NOMO-1 treated with dmso at 0.1 percent for 144 hours (cell line): ENCODE results near the gene PTBP3.
"Not testable (repeated sequence)": the region's sequence is repeated elsewhere in the genome, so short reads cannot be mapped to it uniquely, and the experiment has no call there.

Experiments
- DNase-seq: peaks from one replicate; lab custom pipeline; 2025; ENCODE audit not compliant: unreplicated experiment; lab: John Stamatoyannopoulos, UW

PTBP3 gene

DNA sequence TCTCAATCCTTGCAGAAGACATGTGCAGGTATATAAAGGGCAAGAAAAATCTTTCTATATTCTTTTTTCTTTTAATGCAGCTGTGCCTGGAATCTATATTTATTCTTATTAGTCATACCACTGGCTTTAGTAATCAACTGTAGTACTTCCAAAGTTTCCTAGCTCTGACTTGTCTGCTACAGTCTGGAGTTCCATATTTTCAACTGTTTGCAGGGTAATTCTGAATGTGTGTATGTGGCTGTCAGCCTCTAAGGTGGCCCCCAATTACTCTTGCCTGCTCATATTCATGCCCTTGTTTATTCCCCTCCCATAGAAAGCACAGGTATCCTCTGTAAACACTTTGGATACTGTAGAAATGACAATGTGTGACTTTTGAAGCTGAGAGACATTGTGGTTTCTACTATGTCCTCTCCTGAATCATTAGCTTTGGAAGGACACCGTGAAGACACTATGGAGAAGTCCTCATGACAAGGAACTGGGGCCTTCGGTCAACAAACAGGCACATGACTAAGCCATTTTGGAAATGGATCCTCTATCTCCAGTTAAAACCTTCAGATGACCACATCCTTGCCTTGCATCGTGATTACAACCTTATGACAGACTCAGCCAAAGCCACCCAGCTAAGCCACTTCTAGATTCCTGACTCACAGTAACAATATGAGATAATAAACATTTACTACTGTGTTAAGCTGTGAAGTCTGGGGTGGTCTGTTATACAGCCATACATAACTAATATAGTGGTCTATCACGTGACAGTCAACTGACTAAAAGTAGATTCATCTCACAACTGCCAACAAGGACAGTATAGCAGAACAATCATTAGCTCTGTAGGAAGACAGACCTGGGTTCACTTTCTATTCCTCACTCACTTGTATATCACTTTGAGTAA lies 108.8 kb downstream of the PTBP3 start:
- no peak for DNase-seq

DNA sequence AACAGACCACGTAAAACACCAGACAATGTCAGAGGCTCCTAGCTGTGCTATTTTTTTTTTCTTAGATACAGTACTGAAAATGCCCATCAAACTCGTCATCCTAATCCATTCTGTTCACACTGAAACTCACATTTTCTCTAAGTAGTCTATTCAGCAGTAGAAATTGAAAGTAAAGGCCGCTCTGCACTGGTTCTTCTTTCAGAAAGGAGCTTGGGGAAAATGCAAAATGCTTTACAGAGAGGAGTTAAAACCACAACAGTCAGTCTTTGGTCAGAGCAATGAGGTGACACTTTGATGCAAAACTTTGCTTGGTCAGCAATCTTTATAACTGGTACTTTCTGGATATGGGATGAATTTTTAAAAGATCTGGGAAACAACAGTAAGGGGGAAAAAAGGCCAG lies 114.5 kb downstream of the PTBP3 start:
- DNase-seq, result no peak

DNA sequence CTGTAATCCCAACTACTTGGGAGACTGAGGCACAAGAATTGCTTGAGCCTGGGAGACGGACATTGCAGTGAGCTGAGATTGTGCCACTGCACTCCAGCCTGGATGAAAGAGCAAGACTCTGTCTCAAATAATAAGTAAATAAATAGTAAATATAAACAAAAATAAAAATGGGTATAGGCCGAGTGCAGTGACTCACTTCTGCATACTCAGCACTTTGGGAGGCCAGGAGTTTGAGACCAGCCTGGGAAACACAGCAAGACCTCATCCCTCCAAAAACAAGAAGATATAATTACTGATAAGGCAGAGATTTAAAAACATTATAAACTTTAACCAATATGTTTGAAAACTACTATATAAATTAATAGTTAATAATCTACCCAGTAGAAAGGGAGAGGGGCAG lies 120.5 kb downstream of the PTBP3 start:
- DNase-seq, result no peak

DNA sequence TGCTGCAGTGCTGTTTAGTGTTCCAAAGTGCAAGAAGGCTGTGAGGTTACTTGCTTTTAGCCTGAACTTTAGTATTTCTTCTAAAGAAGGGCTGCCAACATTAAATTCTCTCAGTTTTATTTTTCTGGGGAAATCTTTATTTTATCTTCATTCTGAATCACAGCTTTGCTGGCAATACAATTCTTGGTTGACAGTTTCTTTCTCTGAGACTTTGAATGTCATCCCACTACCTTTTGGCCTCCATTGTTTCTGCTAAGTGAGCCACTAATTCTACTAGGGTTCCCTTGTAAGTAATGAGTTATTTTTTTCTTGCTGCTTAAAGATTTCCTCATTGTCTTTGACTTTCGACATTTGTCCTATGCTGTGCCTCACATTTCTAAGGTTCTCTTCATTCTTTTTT lies 126.0 kb downstream of the PTBP3 start:
- DNase-seq, result no peak

DNA sequence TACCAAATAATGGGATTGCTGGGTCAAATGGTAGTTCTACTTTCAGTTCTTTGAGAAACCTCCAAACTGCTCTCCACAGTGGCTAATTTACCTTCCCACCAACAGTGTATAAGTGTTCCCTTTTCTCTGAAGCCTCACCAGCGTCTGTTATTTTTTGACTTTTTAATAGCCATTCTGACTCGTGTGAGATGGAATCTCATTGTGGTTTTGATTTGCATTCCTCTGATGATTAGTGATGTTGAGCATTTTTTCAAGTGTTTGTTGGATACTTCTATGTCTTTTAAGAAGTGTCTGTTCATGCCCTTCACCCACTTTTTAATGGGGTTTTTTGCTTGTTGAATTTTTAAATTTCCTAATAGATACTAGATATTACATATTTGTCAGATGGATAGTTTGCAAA lies 129.9 kb downstream of the PTBP3 start:
- no peak for DNase-seq

DNA sequence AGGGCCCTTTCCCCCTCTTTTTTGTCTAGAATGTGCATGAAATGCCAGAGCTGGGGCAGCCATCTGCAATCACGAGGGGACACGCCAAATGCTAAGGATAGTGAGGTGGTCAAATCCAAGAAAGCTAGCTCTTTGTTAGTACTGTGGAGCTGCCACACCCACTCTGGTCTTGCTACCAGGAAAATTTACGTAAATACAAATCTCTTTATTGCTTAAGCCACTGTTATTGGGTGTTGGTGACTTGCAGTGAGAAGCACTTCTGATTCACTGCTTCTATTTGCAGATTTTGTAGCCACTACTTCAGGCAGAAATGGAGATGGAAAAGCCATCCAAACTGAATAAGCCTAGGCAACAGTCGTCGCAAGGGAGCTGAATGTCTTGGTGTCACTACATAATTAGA lies 132.7 kb downstream of the PTBP3 start:
- DNase-seq, result no peak

DNA sequence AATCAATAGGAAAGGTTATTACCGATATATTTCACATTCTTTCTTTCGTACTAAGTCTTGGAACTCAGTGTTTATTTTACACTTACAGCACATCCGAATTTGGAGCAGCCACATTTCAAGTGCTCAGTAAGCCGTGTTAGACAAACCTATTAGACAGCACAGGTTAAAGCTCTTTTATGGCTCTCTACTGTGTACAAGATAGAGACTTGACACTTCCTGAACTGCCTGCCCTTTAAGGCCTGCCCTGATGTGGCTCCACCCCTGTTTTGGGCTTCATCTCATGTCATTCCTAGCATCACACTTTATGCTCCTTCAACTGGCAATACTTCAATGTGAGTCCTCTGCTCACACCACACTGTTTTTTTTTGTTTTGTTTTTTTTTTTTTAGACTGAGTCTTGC lies 134.8 kb downstream of the PTBP3 start:
- DNase-seq, result no peak

DNA sequence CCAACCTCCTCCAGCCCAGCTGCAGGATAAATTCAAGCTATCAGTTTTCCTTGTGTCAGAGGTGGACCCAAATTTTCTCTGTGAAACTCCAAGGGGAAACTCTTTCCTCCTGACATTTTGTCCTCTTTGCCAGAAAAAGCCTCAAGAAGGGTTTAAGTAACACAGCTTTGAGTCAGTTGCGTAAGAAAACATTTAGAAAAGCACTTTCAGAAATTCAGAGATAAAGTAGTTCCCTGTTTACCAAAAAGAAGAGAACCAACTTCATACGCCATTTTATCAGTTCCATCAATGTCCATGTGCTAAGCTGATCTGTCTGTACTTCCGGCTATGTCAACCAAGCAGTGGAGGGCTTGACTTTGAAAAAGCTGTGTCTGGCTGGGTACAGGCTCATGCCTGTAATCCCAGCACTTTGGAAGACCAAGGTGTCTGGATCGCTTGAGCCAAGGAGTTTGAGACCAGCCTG lies 138.4 kb downstream of the PTBP3 start:
- DNase-seq, result no peak

DNA sequence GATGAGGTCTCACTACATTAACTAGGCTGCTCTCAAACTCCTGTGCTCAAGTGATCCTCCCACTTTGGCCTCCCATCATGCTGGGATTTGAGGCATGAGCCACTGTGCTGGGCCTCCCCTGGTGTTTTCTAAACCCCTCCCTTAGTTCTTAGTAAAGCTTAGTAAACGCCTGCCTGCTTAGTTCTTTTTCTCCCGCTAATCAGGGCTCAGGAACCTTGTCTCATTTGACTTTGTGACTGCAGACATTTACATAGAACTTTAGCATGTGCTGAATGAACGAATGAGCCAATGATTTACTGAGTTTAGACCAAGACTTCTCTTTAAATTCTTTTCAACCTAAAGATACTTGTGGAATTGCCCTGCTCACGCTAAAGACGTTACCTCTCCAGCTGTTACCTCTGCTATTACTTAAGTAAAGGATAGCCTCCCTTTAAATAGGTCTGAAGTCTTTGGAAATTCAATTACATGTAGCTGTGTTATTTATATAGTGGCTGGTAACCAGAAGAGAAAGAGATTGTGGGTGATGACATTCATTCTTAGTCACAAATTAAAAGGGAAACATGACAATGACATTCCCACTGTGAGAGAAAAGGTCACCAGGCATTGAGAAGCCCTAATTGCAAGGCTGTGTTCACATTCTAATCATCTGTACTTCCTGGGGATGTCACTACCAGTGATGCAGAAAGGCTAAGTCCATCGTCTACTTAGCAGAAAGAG lies 139.7 kb downstream of the PTBP3 start:
- no peak for DNase-seq

DNA sequence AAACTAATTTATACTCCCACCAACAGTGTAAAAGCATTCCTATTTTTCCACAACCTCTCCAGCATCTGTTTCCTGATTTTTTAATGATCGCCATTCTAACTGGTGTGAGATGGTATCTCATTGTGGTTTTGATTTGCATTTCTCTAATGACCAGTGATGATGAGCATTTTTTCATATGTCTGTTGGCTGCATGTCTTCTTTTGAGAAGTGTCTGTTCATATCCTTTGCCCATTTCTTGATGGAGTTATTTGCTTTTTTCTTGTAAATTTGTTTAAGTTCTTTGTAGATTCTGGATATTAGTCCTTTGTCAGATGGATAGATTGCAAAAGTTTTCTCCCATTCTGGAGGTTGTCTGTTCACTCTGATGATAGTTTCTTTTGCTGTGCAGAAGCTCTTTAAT lies 143.1 kb downstream of the PTBP3 start:
- not testable (repeated sequence) for DNase-seq

DNA sequence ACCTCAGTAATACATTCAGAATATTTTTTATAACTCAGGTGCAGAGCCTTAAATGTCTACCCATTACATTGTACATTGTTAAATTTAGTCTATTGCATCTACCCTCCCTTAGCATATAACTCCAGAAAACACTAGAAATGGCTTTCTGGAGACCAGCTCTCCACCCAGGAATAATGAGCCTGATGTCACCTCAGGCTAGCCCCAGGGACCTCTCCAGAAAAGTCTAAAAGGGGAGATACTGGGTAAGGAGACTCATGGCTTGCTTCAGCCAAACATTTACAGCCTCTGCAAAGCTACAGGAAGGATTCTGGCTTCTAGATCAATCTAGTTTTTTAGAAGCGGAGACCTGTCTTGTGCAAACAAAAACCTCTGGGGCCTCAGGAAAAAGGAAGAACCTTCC lies 144.5 kb downstream of the PTBP3 start:
- no peak for DNase-seq

DNA sequence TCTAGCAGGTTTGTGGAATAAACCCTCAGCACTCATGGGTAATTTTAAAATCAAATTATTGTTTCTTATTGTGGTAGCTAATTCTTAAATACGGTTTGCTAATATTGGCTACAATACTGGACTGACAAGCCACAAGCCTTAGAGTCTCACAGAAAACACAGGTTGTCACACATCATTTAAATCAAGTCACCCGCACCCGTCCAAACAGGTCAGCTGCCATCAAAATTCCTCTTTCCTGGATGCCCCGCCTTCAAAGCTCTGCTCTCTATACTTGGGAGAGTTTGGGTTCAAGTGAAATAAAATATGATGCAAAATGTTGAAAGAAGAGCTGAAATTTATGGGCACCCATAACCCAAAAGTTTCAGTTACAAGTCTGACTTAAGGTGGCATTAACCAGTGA lies 146.0 kb downstream of the PTBP3 start:
- DNase-seq, result no peak

DNA sequence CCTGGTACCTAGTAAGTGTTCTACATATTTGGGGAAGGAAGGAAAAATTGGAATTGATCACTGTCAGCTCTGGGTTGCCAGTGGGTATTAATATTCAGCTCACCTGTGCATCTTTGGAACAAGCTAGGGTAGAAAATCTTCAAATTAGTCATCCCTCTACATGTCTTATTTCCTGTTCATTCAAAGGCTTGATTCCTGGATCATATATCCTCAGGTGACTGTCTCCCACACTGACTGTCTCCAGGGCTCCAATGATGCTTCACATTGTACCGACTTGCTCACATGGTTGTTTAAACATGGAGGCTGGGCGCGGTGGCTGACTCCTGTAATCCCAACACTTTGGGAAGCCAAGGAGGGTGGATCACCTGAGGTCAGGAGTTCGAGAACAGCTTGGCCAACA lies 146.7 kb downstream of the PTBP3 start:
- DNase-seq, result no peak

DNA sequence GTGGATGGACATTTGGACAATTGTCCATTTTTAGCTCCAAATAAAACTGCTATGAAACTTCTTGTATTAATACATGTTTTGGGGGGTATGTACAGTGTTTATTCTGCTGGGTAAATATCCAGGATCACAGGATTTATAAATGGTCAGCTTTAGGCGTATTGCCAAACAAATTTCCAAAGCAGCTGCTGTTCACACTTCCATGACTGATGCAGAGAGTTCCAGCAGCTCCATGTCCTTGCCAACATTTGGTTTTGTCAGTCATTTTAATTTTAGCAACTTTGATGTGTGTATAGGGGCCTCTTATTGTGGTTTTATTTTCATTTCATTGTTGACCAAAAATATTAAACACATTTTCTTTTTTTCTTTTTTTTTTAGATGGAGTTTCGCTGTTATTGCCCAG lies 148.5 kb downstream of the PTBP3 start:
- DNase-seq, result no peak

DNA sequence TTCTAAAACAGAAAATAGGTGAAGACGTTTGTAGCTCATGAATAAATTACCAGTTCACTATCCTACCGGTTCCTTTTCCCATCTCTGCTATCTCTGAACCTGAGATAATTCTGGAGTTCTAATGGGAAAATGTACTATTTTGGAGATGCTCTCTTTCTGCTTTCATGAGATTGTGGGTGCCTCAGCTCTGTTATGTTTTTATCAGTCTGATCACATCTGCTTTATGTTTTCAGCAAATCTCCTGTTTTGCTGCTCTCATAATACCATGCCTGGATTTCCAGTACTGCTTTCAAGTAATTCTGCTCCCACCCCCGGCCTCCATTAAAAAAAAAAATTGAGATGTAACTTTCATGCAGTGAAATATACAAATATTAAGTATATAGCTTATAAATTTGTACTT lies 149.2 kb downstream of the PTBP3 start:
- no peak for DNase-seq

DNA sequence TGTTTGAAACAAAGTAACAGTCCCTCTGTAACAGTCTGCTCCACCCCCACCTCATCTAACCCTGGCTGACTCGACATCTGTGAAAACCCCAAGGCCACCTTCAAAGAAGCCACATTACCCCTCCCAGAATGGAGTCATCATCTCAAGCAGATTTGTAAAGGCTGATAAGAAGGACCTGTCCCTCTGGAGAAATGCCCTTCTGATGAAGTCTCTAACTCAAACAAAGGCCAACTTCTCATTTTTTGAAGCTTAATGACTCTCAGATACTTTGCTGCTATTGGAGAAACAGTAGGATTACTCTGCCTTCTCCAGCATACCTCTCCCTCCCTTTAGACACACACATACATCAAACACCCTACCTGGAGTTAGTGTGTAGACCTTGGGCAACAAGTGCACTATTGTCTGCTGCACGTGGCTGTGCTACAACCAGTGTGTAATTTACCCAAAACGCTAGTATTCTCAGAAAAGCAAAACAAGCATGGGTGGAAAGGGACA lies 153.0 kb downstream of the PTBP3 start:
- no peak for DNase-seq

DNA sequence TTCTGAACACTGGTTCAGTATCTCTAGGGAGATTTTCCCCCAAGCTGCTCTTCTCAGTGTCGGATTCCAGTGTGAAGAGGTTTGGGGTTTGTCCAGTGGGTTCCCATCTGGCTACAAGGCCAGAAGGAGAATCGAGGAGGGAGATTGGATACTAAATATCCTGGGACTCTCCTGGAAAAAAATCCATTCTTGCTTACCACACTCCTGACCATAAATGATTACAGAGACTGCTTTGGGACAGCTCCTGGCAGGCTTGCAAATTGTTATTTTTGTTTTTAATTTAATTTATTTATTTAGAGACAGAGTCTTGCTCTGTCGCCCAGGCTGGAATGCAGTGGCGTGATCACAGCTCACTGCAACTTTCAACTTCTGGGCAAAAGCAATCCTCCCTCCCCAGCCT lies 153.6 kb downstream of the PTBP3 start:
- DNase-seq, result no peak

DNA sequence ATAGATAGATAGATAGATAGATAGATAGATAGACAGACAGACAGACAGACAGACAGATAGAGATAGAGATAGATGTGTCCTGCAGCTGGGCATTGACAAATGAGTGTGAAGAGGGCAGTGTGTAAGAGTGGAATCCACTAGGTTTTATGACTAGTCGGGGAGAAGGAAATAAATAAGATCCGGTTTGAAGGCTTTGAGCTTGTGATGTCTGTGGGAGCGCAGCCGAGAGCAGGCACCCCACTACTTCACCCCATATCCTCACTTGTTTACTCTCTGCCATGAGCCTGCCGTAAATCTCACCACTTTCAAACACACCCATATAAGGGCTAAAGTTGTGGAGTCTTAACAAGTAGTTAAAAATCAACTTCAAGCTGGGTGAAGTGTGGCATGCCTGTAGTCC lies 156.9 kb downstream of the PTBP3 start:
- DNase-seq, result no peak

DNA sequence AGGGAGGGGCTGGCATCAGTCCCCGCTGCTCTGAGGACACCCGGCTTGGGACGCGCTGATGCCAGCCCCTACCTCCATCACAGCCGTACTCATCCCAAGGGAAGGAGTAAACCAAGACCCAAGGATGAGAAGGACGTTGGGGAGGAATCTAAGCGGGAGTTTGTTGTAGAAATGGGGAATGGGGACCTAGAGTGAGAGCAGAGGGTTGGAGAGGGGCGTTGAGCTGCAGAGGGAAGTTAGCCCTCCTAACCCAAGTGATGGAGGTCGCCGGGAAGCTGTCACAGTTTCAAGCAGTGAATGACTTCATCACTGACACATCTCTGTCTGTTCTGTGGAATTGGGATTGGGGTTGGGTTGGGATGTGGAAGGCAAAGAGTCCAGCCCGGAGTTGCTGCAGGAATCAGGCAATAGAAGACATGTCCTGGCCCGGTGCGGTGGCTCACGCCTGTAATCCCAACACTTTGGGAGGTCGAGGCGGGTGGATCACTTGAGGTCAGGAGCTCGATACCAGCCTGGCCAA lies 157.6 kb downstream of the PTBP3 start:
- DNase-seq, result no peak

DNA sequence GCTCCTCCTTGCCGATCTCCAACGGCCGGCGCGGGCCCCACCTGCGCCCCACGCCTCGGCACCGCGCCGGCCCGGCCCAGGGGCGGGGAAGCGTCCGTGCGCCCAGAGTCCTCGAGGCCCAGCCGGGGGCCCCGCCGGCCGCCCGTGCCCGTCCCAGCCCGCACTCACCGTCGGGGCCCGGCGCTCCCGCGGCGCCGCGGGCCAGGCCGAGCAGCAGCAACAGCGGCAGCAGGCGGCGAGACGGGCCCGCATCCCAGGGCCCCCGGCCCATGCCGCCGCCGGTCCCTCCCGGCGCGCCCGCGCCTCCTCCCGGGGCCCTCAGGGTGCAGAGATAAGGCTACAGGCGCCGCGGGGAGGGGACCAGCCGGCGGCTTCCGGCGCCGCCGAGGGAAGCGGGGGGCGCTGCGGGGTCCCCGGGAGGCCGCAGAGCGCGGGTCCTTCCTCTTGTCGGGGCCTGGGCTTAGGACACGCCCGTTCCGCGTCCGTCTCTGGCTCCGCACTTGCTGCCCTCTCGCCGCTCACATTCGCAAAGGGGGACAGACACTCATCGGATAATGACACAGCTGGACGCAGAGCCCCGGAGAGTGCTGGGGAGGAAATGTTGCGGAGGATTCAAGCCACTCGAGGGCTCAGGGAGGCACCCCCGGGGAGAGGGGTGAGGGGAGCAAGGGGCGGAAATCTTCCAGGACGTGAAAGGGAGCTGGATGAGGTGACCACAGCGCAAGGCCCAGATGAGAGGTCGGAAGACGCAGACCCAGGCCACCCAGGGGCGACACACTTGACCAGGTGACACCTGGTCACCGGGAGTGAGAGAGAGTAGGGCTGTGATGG lies 158.2 kb downstream of the PTBP3 start, which contains the start of gene SUSD1:
Gene SUSD1 (minus strand): TSS at position 333 of the 831 bp plus-strand sequence. CDS start 62 bp downstream, at position 271.
- DNase-seq, result no peak
